Effector memory CD4-positive, alpha-beta T cell (primary cell): ENCODE measurements around the gene DIAPH3.
"Not testable (repeated sequence)": the region's sequence is repeated elsewhere in the genome, so short reads cannot be mapped to it uniquely, and the experiment has no call there.

Source experiments
- DNase-seq, 3 donors: peaks; one replicate each; pipeline ENCODE4 v3.0.0-alpha.2; 2020
- H3K27ac ChIP-seq: 2 replicates; pipeline ENCODE4 v1.7.0; 2013; ENCODE audit warnings: mild to moderate bottlenecking, low read length, moderate library complexity; ENCODE audit not compliant: insufficient read depth, poor library complexity, severe bottlenecking
- H3K27me3 ChIP-seq: replicated peaks from 2 replicates; pipeline ENCODE4 v1.7.0; 2013; ENCODE audit warnings: mild to moderate bottlenecking, low read length; ENCODE audit not compliant: insufficient read depth, control insufficient read depth, poor library complexity, severe bottlenecking
- H3K36me3 ChIP-seq: 2 replicates; pipeline ENCODE4 v1.7.0; 2013; ENCODE audit warnings: mild to moderate bottlenecking, low read length, moderate library complexity; ENCODE audit not compliant: control insufficient read depth, insufficient read depth
- H3K4me1 ChIP-seq: 2 replicates; pipeline ENCODE4 v1.7.0; 2013; ENCODE audit warnings: low read length, mild to moderate bottlenecking; ENCODE audit not compliant: control insufficient read depth, insufficient read depth, poor library complexity, severe bottlenecking
- H3K4me3 ChIP-seq: 2 replicates; pipeline ENCODE4 v1.7.0; 2013; ENCODE audit warnings: low read length, low read depth, mild to moderate bottlenecking; ENCODE audit not compliant: insufficient read depth, poor library complexity, severe bottlenecking
- H3K9me3 ChIP-seq: 2 replicates; pipeline ENCODE4 v1.7.0; 2013; ENCODE audit warnings: mild to moderate bottlenecking, low read length, moderate library complexity; ENCODE audit not compliant: control insufficient read depth
- total RNA-seq, 3 donors: gene quantifications; one replicate each; lab custom pipeline; 2026; lab: John Stamatoyannopoulos, UW

The DIAPH3 gene
- 0.35 to 2.1 (median 1.0) reads per million in 3 donors for total RNA-seq

- H3K9me3 ChIP-seq, result no peaks in the 10 kb centered on the region
- H3K4me1 ChIP-seq, result peaks cover 7% of the 10 kb centered on the region
Measured at GRCh38 chr13:60163478-60164233, at the start of gene DIAPH3. TSS of gene DIAPH3 (minus strand) at chr13:60163928. CDS start at chr13:60163766, 162 bp downstream.

GRCh38 chr13:60213236-60213744 lies 49.6 kb upstream of the DIAPH3 start:
- H3K4me1 ChIP-seq, result no peaks in the 10 kb centered on the region
- H3K36me3 ChIP-seq, result no peaks in the 10 kb centered on the region
- H3K9me3 ChIP-seq, result no peaks in the 10 kb centered on the region
- no peak overlapping the region for H3K4me3 ChIP-seq
- H3K27me3 ChIP-seq, result no peaks in the 10 kb centered on the region
- DNase-seq, result no peak
- no peak overlapping the region for H3K27ac ChIP-seq

More at GRCh38 chr13:60163478-60164233, at the start of gene DIAPH3:
- peak; percentile 79 to 87 (median 83) for DNase-seq
- H3K4me3 ChIP-seq, result peak within 1 kb of the TSS; percentile 66
- H3K36me3 ChIP-seq, result no peaks in the 10 kb centered on the region
- H3K27me3 ChIP-seq, result no peaks in the 10 kb centered on the region
- peak within 1 kb of the TSS; percentile 65 for H3K27ac ChIP-seq

DNA sequence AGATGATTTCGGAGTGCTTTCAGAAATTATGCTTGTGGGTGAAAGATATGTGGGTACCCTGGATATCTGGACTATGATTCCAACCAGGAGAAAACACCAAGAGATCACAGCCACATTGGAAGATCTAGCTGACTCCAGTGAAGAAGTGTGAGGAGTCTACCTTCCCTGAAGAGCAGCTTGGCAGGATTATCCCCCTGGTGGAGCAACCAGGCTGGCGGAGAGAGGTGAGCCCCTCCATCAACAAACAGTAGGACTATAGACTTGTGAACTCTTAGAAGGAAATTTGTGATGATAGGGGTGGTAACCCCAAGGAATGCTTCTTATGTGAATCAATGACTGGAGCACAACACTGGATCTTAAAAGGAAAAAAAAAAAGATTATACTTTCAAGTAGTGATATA lies 47.8 kb upstream of the DIAPH3 start:
- Histone ChIP-seq H3K36me3 (no peaks in the 10 kb centered on the region), H3K27ac (no peak overlapping the region), H3K4me3 (no peak overlapping the region), H3K27me3 (no peaks in the 10 kb centered on the region), H3K9me3 (no peaks in the 10 kb centered on the region), H3K4me1 (no peaks in the 10 kb centered on the region)
- DNase-seq, result no peak

DNA sequence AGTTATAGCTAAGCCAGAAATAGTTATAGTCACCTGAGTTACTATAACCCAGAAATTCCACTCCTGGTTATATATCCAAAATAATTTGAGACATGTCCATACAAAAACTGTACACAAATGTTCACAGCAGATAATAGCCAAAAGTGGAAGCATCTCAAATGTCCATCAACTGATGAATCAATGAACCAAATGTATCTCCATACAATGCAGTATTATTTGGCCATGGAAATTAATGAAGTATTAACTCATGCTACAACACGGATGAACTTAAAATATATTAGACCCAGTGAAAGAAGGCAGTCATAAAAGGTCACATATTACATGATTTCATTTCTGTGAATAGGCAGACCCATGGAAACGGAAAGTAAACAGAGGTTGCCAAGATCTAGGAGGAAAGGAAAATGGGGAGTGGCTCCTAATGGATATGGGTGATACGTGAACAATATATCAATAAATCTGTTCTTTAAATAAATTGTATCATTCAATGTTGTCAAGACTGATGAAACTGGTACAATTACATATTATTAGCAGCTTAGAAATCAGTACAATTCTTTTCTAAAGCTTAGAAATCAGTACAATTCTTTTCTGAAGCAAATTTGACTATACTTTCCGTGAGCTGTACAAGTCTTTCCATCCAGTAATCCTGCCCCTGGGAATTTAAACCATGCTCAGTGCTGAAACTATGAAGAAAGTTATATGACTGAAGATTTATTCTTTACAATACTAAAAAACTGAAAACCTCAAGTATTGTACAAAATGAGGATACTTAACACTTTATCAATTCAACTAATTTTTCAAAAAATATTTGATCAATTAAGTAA lies 47.0 kb upstream of the DIAPH3 start:
- H3K9me3 ChIP-seq, result no peaks in the 10 kb centered on the region
- H3K4me1 ChIP-seq, result no peaks in the 10 kb centered on the region
- H3K4me3 ChIP-seq, result no peak overlapping the region
- no peaks in the 10 kb centered on the region for H3K36me3 ChIP-seq
- H3K27me3 ChIP-seq, result no peaks in the 10 kb centered on the region
- no peak overlapping the region for H3K27ac ChIP-seq
- DNase-seq, result no peak

- H3K4me3 ChIP-seq, H3K27me3 ChIP-seq, H3K9me3 ChIP-seq, H3K36me3 ChIP-seq, H3K4me1 ChIP-seq, DNase-seq, H3K27ac ChIP-seq: not testable (repeated sequence)
Measured at GRCh38 chr13:60205499-60205898, 41.8 kb upstream of the DIAPH3 start.

DNA sequence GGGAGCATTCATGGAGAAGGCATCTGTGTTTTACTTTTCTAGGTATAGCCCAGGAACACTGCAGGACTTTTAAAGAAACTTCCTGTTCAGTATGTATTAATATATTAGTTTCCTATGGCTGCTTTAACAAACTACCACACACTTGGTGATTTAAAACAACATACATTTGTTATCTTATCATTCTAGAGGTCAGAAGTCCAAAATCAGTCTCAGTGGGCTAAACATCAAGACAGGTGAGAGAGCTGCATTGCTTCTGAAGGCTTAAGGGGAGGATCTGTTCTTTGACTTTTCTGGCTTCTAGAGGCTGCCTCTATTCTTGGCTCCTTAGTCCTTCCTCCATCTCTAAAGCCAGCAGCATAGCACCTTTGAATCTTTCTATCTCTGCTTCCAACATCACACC lies 37.6 kb upstream of the DIAPH3 start:
- Histone ChIP-seq H3K4me1 (no peaks in the 10 kb centered on the region), H3K4me3 (no peak overlapping the region), H3K36me3 (no peaks in the 10 kb centered on the region), H3K27ac (no peak overlapping the region), H3K27me3 (no peaks in the 10 kb centered on the region), H3K9me3 (no peaks in the 10 kb centered on the region)
- no peak for DNase-seq

DNA sequence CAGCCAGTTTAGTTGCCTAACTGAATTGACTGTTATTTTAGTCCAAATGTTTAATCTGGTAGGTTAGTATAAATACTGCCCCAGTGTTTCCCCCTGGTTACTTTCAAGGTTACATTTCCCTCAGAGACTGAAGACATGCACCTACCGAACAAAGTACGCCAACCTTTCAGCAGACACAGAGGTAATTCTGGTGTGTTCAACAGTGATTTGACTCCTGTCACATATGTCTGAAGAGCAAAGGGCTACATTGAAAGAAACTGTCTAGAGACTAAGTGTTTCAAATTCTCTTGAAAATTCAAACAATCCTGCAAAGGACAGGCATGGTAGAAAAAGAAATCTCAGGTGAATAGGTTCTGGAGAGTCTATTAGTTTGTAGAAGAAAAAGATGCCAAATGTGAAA lies 32.2 kb upstream of the DIAPH3 start:
- H3K4me1 ChIP-seq, H3K36me3 ChIP-seq, H3K4me3 ChIP-seq, DNase-seq, H3K9me3 ChIP-seq, H3K27me3 ChIP-seq, H3K27ac ChIP-seq: not testable (repeated sequence)

- no peak for DNase-seq
- H3K9me3 ChIP-seq, result no peaks in the 10 kb centered on the region
- H3K27ac ChIP-seq, result no peak overlapping the region
- H3K27me3 ChIP-seq, result no peaks in the 10 kb centered on the region
- H3K4me1 ChIP-seq, result no peaks in the 10 kb centered on the region
- no peak overlapping the region for H3K4me3 ChIP-seq
- no peaks in the 10 kb centered on the region for H3K36me3 ChIP-seq
Measured at GRCh38 chr13:60182907-60183306, 19.2 kb upstream of the DIAPH3 start.

GRCh38 chr13:60178327-60178726 lies 14.6 kb upstream of the DIAPH3 start:
- Histone ChIP-seq H3K4me3 (no peak overlapping the region), H3K36me3 (no peaks in the 10 kb centered on the region), H3K4me1 (no peaks in the 10 kb centered on the region), H3K9me3 (no peaks in the 10 kb centered on the region), H3K27ac (no peak overlapping the region), H3K27me3 (no peaks in the 10 kb centered on the region)
- DNase-seq, result no peak

- no peak for DNase-seq
- Histone ChIP-seq H3K27ac (no peak overlapping the region), H3K4me1 (no peaks in the 10 kb centered on the region), H3K36me3 (no peaks in the 10 kb centered on the region), H3K4me3 (no peak overlapping the region), H3K27me3 (no peaks in the 10 kb centered on the region), H3K9me3 (no peaks in the 10 kb centered on the region)
Measured at GRCh38 chr13:60175571-60175970, 11.8 kb upstream of the DIAPH3 start.
